Loucy (cell line): ENCODE results near the gene MGA.

Experiments used
- H2AFZ ChIP-seq: fragments of 200-600 bp; sonication (generic); 2 replicates; pipeline ENCODE4 v1.6.0; 2016; ENCODE audit warnings: antibody characterized with exemption, mild to moderate bottlenecking, low read length, moderate library complexity
- H3F3A ChIP-seq: fragments of 200-600 bp; 2 replicates; pipeline ENCODE4 v1.6.0; 2016; ENCODE audit warnings: antibody characterized with exemption, low read depth, mild to moderate bottlenecking
- H3K27me3 ChIP-seq: fragments of 200-600 bp; sonication (generic); 2 replicates; pipeline ENCODE4 v1.6.1; 2014; ENCODE audit warnings: low read length, mild to moderate bottlenecking; ENCODE audit not compliant: insufficient read depth, poor library complexity, severe bottlenecking
- H3K36me3 ChIP-seq: fragments of 200-600 bp; sonication (generic); 2 replicates; pipeline ENCODE4 v1.6.1; 2016; ENCODE audit warnings: low read length; ENCODE audit not compliant: insufficient read depth
- H3K4me1 ChIP-seq: fragments of 200-600 bp; sonication (generic); 2 replicates; pipeline ENCODE4 v1.5.1; 2014; ENCODE audit warnings: low read length, mild to moderate bottlenecking; ENCODE audit not compliant: insufficient read depth, poor library complexity, severe bottlenecking
- H3K4me2 ChIP-seq: fragments of 200-600 bp; sonication (generic); 2 replicates; pipeline ENCODE4 v1.6.0; 2014; ENCODE audit warnings: antibody characterized with exemption, low read length, low read depth, mild to moderate bottlenecking; ENCODE audit not compliant: poor library complexity, severe bottlenecking
- H3K4me3 ChIP-seq: fragments of 200-600 bp; sonication (generic); 2 replicates; pipeline ENCODE4 v1.5.1; 2014; ENCODE audit warnings: low read length, mild to moderate bottlenecking, mixed read lengths; ENCODE audit not compliant: poor library complexity, severe bottlenecking
- H3K79me2 ChIP-seq: fragments of 200-600 bp; sonication (generic); 2 replicates; pipeline ENCODE4 v1.6.1; 2014; ENCODE audit warnings: low read length; ENCODE audit not compliant: insufficient read depth
- H3K9ac ChIP-seq: fragments of 200-600 bp; sonication (generic); 2 replicates; pipeline ENCODE4 v1.6.0; 2014; ENCODE audit warnings: mild to moderate bottlenecking, low read depth, low read length, moderate library complexity; ENCODE audit not compliant: poor library complexity, severe bottlenecking
- H3K9me2 ChIP-seq: fragments of 200-600 bp; sonication (generic); replicated peaks from 2 replicates; pipeline ENCODE4 v1.6.1; 2016; ENCODE audit warnings: low read depth, low read length, mixed read lengths
- H3K9me3 ChIP-seq: fragments of 200-600 bp; sonication (generic); 2 replicates; pipeline ENCODE4 v1.6.1; 2014; ENCODE audit warnings: mild to moderate bottlenecking, antibody characterized with exemption, low read length, low read depth; ENCODE audit not compliant: insufficient read depth
- H4K20me1 ChIP-seq: fragments of 200-600 bp; sonication (generic); 2 replicates; pipeline ENCODE4 v1.6.0; 2014; ENCODE audit warnings: antibody characterized with exemption, low read length, mild to moderate bottlenecking; ENCODE audit not compliant: insufficient read depth, poor library complexity, severe bottlenecking
- CTCF ChIP-seq: fragments of 200-600 bp; sonication (generic); conservative IDR thresholded peaks from 2 replicates; pipeline ENCODE4 v1.5.1; 2014; ENCODE audit warnings: mild to moderate bottlenecking, antibody characterized with exemption, low read length
- EZH2phosphoT487 ChIP-seq: fragments of 200-600 bp; IDR thresholded peaks from 2 replicates; pipeline ENCODE4 v1.6.1; 2018; ENCODE audit warnings: antibody characterized with exemption, mild to moderate bottlenecking, moderate library complexity, borderline replicate concordance

Gene MGA

DNA sequence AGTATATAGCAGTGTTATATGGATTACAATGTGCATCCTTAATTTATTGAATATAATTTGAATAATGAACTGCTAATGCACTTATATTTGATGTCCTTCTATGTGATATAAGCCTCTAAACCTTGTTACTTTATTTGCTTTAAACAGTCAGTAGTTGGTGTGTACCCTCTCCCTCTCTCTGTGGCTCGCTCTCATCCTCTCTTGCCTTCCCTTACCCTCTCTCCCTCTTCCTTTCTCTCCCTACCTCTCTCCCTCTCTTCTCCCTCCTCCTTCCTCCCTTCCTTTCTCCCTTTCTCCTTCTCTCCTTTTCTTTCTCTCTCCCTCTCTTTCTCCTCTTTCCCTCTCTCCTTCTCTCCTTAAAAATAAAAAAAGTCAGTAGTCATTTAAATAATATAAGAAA lies 28.9 kb downstream of the MGA start:
- H3K4me2 ChIP-seq = no peak overlapping the region
- H3K9ac ChIP-seq = no peak overlapping the region
- peaks cover 99% of the 10 kb centered on the region for H3K79me2 ChIP-seq
- H3F3A ChIP-seq = no peaks in the 10 kb centered on the region
- H3K27me3 ChIP-seq = no peaks in the 10 kb centered on the region
- H3K9me2 ChIP-seq = no peaks in the 10 kb centered on the region
- no peak overlapping the region for H2AFZ ChIP-seq
- no peaks in the 10 kb centered on the region for H3K36me3 ChIP-seq
- H3K4me1 ChIP-seq = peaks cover 26% of the 10 kb centered on the region
- TF ChIP-seq CTCF (no peak), EZH2phosphoT487 (no peak)
- peaks cover 86% of the 10 kb centered on the region for H4K20me1 ChIP-seq
- H3K9me3 ChIP-seq = no peaks in the 10 kb centered on the region
- H3K4me3 ChIP-seq = no peak overlapping the region

DNA sequence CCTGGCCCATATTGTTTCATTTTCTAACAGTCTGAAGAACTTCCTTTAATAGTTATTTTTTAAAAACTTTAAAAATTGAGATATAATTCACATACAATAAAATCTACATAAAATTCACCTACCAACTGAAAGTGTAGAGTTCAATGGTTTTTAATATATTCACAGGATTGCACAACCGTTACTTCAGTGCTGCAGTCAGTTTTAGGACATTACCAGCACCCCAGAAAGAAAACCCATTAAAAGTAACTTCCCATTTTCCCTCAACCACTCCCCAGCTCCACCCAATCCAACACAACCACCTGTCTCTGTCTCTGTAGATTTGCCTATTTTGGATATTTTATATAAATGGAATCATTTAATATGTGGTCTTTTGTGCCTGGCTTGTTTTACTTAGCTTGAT lies 29.6 kb downstream of the MGA start:
- no peak for TF ChIP-seq CTCF
- TF ChIP-seq EZH2phosphoT487 = no peak
- H4K20me1 ChIP-seq = peaks cover 79% of the 10 kb centered on the region
- no peaks in the 10 kb centered on the region for H3K36me3 ChIP-seq
- no peaks in the 10 kb centered on the region for H3K27me3 ChIP-seq
- H3K9me2 ChIP-seq = no peaks in the 10 kb centered on the region
- H3K4me3 ChIP-seq = no peak overlapping the region
- H2AFZ ChIP-seq = no peak overlapping the region
- H3K79me2 ChIP-seq = peaks cover 98% of the 10 kb centered on the region
- no peak overlapping the region for H3K4me2 ChIP-seq
- no peak overlapping the region for H3K9ac ChIP-seq
- H3F3A ChIP-seq = no peaks in the 10 kb centered on the region
- H3K4me1 ChIP-seq = peaks cover 19% of the 10 kb centered on the region
- H3K9me3 ChIP-seq = no peaks in the 10 kb centered on the region

GRCh38 chr15:41690636-41691035 lies 30.4 kb downstream of the MGA start:
- H3K36me3 ChIP-seq = no peaks in the 10 kb centered on the region
- H3K79me2 ChIP-seq = peaks cover 98% of the 10 kb centered on the region
- TF ChIP-seq CTCF (no peak), EZH2phosphoT487 (no peak)
- no peak overlapping the region for H3K4me2 ChIP-seq
- H4K20me1 ChIP-seq = peaks cover 71% of the 10 kb centered on the region
- H3K4me3 ChIP-seq = no peak overlapping the region
- H3K9ac ChIP-seq = no peak overlapping the region
- H3K9me3 ChIP-seq = no peaks in the 10 kb centered on the region
- peaks cover 19% of the 10 kb centered on the region for H3K4me1 ChIP-seq
- no peaks in the 10 kb centered on the region for H3K27me3 ChIP-seq
- no peaks in the 10 kb centered on the region for H3K9me2 ChIP-seq
- H3F3A ChIP-seq = no peaks in the 10 kb centered on the region
- no peak overlapping the region for H2AFZ ChIP-seq
